GM21528 (cell line): ENCODE data around the gene FAM167B.

Experiments used
- ATAC-seq: cut with Tn5 transposase; IDR thresholded peaks from one replicate; pipeline ENCODE4 v1.9.1; 2021; ENCODE audit warnings: mild to moderate bottlenecking, moderate library complexity; ENCODE audit not compliant: unreplicated experiment, low FRiP score

The FAM167B gene

GRCh38 chr1:32221980-32222755, 24.9 kb upstream of the FAM167B start, which contains the start of the genes EIF3I and TMEM234:
Gene EIF3I, plus strand, starts transcription at chr1:32222407. Its CDS starts 35 bp downstream, at chr1:32222442.
Gene TMEM234, minus strand, starts transcription at chr1:32222353. Its CDS starts 31 bp downstream, at chr1:32222322.
- peak; percentile 88 for ATAC-seq

- no peak for ATAC-seq
Observed at GRCh38 chr1:32223683-32224082, 23.3 kb upstream of the FAM167B start.

DNA sequence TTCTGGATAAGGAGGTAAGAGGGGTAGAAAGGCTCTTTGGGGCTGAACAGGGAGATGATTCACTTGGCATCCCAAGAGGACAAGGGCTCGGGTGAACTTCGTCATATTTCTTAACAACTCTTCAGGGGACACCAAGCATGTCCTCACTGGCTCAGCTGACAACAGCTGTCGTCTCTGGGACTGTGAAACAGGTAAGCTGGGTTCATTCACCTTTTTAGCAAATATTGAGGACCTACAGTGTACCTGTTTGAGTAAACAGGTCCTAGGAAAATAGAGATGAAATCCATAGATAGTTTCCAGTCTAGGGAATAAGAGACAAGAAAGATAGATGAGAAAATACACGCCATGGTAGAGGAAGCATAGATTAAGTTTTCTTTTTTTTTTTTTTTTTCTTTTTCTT, 22.7 kb upstream of the FAM167B start:
- ATAC-seq = no peak

DNA sequence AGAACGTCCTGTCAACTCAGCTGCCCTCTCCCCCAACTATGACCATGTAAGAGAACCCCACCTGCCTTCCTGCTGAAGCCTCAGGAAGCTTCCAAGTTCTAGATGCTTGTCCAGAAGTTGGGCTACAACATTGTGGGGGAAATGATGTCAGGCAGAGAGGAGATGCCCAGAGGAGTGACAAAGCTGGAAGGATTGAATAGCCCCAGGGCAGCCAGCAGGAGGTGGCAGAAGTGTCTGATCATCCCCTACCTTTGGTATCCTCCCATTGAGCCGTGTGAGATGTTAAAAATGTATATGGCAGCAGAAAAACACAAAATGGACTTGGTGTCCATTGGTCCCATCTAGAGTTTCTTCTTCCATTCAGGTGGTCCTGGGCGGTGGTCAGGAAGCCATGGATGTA, 18.3 kb upstream of the FAM167B start:
- no peak for ATAC-seq

DNA sequence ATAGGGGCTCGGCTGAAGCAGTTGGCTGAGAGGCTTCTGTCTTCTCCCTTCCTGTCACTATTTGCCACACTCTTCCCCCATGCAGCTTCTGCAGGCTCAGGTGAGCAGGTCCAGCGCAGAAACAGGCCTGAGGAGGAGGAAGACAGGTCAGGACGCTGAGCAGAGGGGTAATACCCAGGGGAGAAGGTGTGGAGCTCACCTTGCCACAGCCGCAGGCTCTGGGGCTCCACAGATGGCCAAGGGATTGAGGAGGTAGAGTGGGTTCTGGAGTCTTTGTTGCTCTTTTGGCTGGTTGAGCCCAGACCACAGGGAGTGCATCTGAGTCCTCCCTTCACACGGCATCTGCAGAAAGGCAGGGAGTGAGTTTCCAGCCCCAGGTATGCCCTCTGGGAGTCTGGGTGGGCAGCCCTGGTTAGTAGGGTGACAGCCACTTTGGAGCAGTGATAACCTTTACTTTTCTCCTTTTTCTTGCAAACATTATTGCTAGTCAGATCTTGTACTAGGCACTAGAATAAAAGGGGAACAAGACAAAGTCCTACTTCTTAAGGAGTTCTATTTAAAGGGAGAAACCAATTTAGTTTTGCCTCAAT, 15.1 kb upstream of the FAM167B start:
- ATAC-seq = no peak

GRCh38 chr1:32232558-32233304, 14.3 kb upstream of the FAM167B start:
- no peak for ATAC-seq

- no peak for ATAC-seq
Observed at GRCh38 chr1:32234792-32235191, 12.2 kb upstream of the FAM167B start.

DNA sequence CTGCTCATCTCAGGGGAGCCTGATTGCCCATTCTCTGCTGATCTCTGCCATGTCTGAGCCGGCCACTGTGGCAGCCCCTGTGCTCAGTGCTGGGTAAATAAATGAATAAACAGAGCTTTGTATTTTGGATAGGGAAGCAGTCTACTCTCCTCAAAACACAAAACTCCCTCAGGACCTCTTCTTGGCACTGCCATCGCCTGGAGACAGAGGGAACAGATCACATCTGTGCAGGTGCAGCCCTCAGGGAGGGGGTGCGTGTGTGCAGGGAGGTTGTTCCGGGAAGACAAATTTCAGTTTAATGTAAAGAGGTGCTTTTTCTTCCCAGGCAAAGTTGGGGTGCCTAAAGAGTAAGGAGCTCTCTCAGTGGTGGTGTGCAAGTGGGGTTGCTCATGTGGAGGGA, 7.7 kb upstream of the FAM167B start:
- no peak for ATAC-seq

DNA sequence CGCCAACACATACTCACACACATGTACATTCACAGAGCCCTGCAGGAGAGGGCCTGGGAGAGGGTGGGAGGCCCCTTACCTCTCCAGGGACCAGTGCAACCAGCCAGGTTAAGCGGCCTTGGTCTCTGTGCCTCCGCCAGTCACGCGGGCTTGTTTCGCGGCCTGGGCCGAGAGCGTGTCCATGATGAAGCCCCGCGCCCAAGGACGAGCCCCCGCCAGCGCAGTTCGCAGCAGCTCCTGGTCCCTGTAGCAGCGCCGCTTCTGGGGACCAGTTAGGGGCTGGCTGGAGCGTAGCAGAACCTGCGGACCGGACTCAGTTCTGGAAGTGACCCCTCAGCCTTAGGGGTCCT, 7.3 kb upstream of the FAM167B start:
- ATAC-seq = no peak

- ATAC-seq = no peak
Observed at GRCh38 chr1:32240140-32240951, 6.7 kb upstream of the FAM167B start.

DNA sequence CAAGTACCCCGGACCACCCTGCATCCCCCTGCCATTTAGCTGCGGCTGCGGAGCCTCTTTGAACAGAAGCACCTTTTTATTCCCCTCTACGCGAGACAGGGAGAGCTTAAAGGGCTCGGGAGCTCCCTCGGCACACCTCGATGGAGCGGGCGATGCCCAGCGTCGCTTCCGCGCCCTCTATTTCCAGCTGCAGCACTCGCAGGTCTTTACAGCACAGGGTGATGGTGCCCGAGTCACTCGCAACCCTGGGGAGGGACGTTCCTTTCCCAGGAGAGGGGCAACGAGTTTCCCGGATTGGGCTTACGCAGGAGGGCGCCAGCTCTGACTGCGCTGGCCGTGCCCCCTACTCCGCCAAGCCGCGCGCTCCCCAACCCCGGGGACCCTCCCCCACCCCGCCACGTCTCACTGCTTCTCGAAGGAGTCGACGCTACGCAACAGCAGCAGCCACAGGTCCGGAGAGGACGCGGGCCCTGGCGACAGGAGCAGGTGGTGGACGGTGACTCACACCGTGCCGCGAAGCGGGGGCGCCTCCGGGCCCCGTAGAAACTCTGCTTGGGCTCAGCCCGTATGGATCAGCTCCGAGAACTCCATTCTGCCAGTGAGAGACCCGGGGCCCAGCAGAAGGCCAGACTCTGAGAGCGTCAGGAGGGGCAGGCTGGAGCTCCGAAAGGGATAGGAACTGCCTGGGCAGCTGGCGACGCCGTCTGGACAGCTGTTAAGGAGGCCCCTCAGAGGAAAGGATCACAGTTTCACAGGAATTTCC, 5.8 kb upstream of the FAM167B start:
- no peak for ATAC-seq

GRCh38 chr1:32242341-32242851, 4.6 kb upstream of the FAM167B start:
- ATAC-seq = no peak

- no peak for ATAC-seq
Observed at GRCh38 chr1:32247452-32247851, 430 bp downstream of the FAM167B start.

DNA sequence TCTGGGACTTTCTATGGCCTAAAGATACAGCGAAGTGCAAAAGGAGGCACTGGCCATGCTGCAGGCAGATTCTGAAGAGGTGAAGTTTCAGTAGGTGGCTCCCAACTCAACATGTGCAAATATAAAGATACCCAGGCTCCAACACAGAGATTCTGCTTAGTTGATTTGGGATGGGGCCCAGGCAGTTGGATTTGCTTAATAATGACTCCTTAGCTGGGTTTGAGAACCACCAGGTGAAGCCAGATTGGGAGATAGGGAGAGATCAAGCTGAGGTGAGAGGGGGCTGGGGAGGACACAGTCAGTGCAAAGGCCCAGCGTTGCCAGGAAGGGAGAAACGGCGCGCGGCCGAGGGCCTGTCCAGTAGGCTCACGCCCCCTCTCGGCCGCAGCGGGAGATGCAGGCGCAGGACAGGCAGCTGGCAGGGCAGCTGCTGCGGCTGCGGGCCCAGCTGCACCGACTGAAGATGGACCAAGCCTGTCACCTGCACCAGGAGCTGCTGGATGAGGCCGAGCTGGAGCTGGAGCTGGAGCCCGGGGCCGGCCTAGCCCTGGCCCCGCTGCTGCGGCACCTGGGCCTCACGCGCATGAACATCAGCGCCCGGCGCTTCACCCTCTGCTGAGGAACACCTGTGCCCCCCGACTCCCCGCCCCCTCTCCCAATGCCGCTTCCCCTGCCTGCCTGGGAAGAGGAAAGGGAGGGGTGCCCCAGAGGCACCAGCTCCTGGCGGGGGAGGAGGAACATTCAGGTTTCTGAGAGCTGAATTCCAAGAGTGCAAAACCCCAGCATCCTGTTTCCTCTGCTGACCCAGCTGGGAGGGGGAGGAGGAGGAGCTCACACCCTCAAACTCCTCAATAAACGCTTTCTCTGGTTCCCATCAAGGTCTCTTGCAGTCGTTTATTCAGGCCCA, 1.2 kb downstream of the FAM167B start:
- ATAC-seq = peak; percentile 26

DNA sequence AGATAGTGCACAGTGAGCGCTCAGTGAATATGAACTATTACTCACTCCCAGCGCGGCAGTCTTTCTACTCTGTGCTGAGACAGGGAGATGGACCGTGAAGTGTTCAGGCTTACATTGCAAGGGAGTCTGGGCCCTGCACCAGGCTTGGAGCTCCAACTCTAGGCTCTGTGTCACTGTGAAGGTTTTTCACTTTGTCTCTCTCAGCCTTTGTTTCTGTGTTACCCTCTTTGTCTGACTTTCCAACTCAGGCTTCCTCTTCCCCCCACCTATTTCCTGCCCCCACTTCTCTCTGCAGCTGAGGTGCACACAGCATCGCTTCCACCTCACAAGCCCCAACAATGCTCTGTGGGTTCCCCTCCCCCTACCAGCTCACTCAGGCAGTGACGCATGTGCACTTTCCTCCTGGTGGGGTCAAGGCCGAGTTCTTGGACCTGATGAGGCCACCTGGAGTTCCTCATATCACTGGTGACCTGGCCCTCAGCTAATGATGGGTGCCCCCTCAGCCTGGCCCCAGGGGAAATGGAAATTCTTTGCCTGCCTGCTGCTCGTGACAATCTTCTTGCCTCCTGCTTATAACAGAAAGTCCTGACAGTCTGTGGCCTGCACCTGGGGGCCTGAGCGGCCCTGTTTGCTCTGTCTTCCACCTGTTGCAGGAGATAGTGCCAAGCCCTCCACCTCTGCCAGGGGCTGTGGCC, 3.0 kb downstream of the FAM167B start:
- peak; percentile 54 for ATAC-seq

GRCh38 chr1:32250893-32251716, 4.1 kb downstream of the FAM167B start, which contains the start of gene LCK:
Gene LCK, plus strand, starts transcription at chr1:32251265. Its CDS starts 23,065 bp downstream, at chr1:32274330.
- ATAC-seq = peak; percentile 31
